ENCODE measurements around the gene SPRR2B. TPM values are rescaled to one million over a fixed set of nuclear protein-coding genes. Genes with fewer than 3 reads are reported as not detected.

SPRR2B gene
- total RNA-seq, 1 experiment from 2014 or later: not detected

GRCh38 chr1:153032073-153032472 lies 39.3 kb downstream of the SPRR2B start:
- Histone ChIP-seq H3K4me3 (ENCODE audit: low read depth in 2 of 2, low read length in 2 of 2) (no peak overlapping the region), H3K9me3 (ENCODE audit: control insufficient read depth, insufficient read depth, low read depth, low read length) (no peaks in the 10 kb centered on the region), H3K4me1 (ENCODE audit: control insufficient read depth, insufficient read depth, low read length) (no peaks in the 10 kb centered on the region), H3K27me3 (ENCODE audit: control insufficient read depth, insufficient read depth, low read length) (0 out of 2 replicates have a peak, but pooled peaks cover 2% of the 10 kb centered on the region), H3K36me3 (ENCODE audit: control insufficient read depth, insufficient read depth, low read length) (no peaks in the 10 kb centered on the region), H3K27ac (ENCODE audit: low read length) (no peak overlapping the region)
- DNase-seq (ENCODE audit: low read depth, low spot score): no peak
- intact Hi-C loops (cut with micrococcal nuclease; ENCODE audit: unreplicated experiment): loop anchor here (10.0 kb wide), 1 partner anchor 157 kb away; the partner anchor contains the start of gene SMCP
- no peak for ATAC-seq
- no TSS peak for BruUV-seq (replicated peaks)
- POLR2A ChIA-PET: no interaction called here
- CTCF ChIA-PET: no interaction called here
- in situ Hi-C loops (cut with HindIII; ENCODE audit: low pct_unique_long_range_greater_than_20kb, low sequenced_read_pairs): no loop called here
- no peak for TF ChIP-seq REST (IDR thresholded peaks at IDR 0.05; ENCODE audit: insufficient read depth in 1 of 2, low read depth in 2 of 2, low read length in 1 of 2)
- no peak for TF ChIP-seq POLR2AphosphoS5 (IDR thresholded peaks at IDR 0.05; ENCODE audit: low read depth, low read length)
- no peak for TF ChIP-seq SIN3A (IDR thresholded peaks at IDR 0.05; ENCODE audit: borderline replicate concordance, insufficient read depth, low read depth, low read length)
- no peak for TF ChIP-seq CTCF (IDR thresholded peaks at IDR 0.05)
- TF ChIP-seq TCF7L2 (IDR thresholded peaks at IDR 0.05; ENCODE audit: low read depth, low read length): no peak

- CTCF ChIA-PET: no interaction called here
- no peak for ATAC-seq
- H3K27me3 ChIP-seq (ENCODE audit: control insufficient read depth, insufficient read depth, low read length): 0 out of 2 replicates have a peak, but pooled peaks cover 2% of the 10 kb centered on the region
- BruUV-seq (replicated peaks): no TSS peak
- TF ChIP-seq CTCF (IDR thresholded peaks at IDR 0.05): no peak
- no peak for TF ChIP-seq POLR2AphosphoS5 (IDR thresholded peaks at IDR 0.05; ENCODE audit: low read depth, low read length)
- no peak for TF ChIP-seq TCF7L2 (IDR thresholded peaks at IDR 0.05; ENCODE audit: low read depth, low read length)
- no peak for TF ChIP-seq SIN3A (IDR thresholded peaks at IDR 0.05; ENCODE audit: borderline replicate concordance, insufficient read depth, low read depth, low read length)
- no peak for TF ChIP-seq REST (IDR thresholded peaks at IDR 0.05; ENCODE audit: insufficient read depth in 1 of 2, low read depth in 2 of 2, low read length in 1 of 2)
- in situ Hi-C loops (cut with HindIII; ENCODE audit: low pct_unique_long_range_greater_than_20kb, low sequenced_read_pairs): no loop called here
- DNase-seq (ENCODE audit: low read depth, low spot score): no peak
- no peaks in the 10 kb centered on the region for H3K36me3 ChIP-seq (ENCODE audit: control insufficient read depth, insufficient read depth, low read length)
- H3K27ac ChIP-seq (ENCODE audit: low read length): no peak within 1 kb of the TSS
- H3K4me1 ChIP-seq (ENCODE audit: control insufficient read depth, insufficient read depth, low read length): no peaks in the 10 kb centered on the region
- intact Hi-C loops (cut with micrococcal nuclease; ENCODE audit: unreplicated experiment): loop anchor here (10.0 kb wide), 1 partner anchor 156 kb away; the partner anchor contains the start of gene SMCP
- no peak within 1 kb of the TSS for H3K4me3 ChIP-seq (ENCODE audit: low read depth in 2 of 2, low read length in 2 of 2)
- POLR2A ChIA-PET: no interaction called here
- H3K9me3 ChIP-seq (ENCODE audit: control insufficient read depth, insufficient read depth, low read depth, low read length): no peaks in the 10 kb centered on the region
Observed at GRCh38 chr1:153030895-153031294, 40.5 kb downstream of the SPRR2B start, which contains the start of gene SPRR1B. Gene SPRR1B, plus strand, starts transcription at chr1:153031203. Its CDS starts 1,143 bp downstream, at chr1:153032346.
